HEK293T (cell line): ENCODE results near the gene ANXA11.

ENCODE experiments used
- CTCF ChIA-PET: fragments of 350-600 bp; formaldehyde crosslinking; extraction: SDS; loops from one replicate; lab custom pipeline; 2021; ENCODE audit warnings: antibody characterized with exemption, inconsistent platforms; lab: Yijun Ruan, JAX
- POLR2A ChIA-PET: fragments of 350-600 bp; formaldehyde crosslinking; extraction: SDS; loops from one replicate; lab custom pipeline; 2020; ENCODE audit warnings: antibody characterized with exemption, inconsistent platforms; lab: Yijun Ruan, JAX
- DNase-seq: peaks from one replicate; pipeline ENCODE4 v3.0.0; 2012; ENCODE audit warnings: mixed read lengths; ENCODE audit errors: extremely low spot score
- ARNT ChIP-seq: fragments of 450-650 bp; IDR thresholded peaks from 2 replicates; pipeline ENCODE4 v1.6.1; 2017; ENCODE audit warnings: mild to moderate bottlenecking
- BHLHE40 ChIP-seq: fragments of 450-650 bp; IDR thresholded peaks from 2 replicates; pipeline ENCODE4 v1.6.1; 2016; ENCODE audit warnings: mild to moderate bottlenecking, moderate library complexity, borderline replicate concordance
- CTBP1 ChIP-seq: fragments of 450-650 bp; IDR thresholded peaks from 2 replicates; pipeline ENCODE4 v1.6.1; 2016; ENCODE audit warnings: borderline replicate concordance
- ELF4 ChIP-seq: fragments of 450-650 bp; IDR thresholded peaks from 2 replicates; pipeline ENCODE4 v1.6.1; 2017; ENCODE audit warnings: antibody characterized with exemption
- FOXA1 ChIP-seq: fragments of 450-650 bp; IDR thresholded peaks from 2 replicates; pipeline ENCODE4 v1.6.1; 2016; ENCODE audit warnings: mild to moderate bottlenecking
- FOXK2 ChIP-seq: fragments of 450-650 bp; IDR thresholded peaks from 2 replicates; pipeline ENCODE4 v1.6.1; 2016; ENCODE audit warnings: mild to moderate bottlenecking
- FOXM1 ChIP-seq: fragments of 450-650 bp; IDR thresholded peaks from 2 replicates; pipeline ENCODE4 v1.6.1; 2017; ENCODE audit warnings: mild to moderate bottlenecking, borderline replicate concordance
- HDGF ChIP-seq: fragments of 450-650 bp; IDR thresholded peaks from 2 replicates; pipeline ENCODE4 v1.6.1; 2017; ENCODE audit warnings: antibody characterized with exemption, borderline replicate concordance
- L3MBTL2 ChIP-seq: fragments of 450-650 bp; conservative IDR thresholded peaks from 2 replicates; pipeline ENCODE4 v1.6.1; 2016; ENCODE audit warnings: mild to moderate bottlenecking
- LEF1 ChIP-seq: fragments of 450-650 bp; IDR thresholded peaks from 2 replicates; pipeline ENCODE4 v1.6.1; 2017; ENCODE audit warnings: mild to moderate bottlenecking, borderline replicate concordance
- NFRKB ChIP-seq: fragments of 450-650 bp; IDR thresholded peaks from 2 replicates; pipeline ENCODE4 v1.6.1; 2016; ENCODE audit warnings: mild to moderate bottlenecking, moderate library complexity
- PKNOX1 ChIP-seq: fragments of 450-650 bp; IDR thresholded peaks from 2 replicates; pipeline ENCODE4 v1.6.1; 2016
- SP1 ChIP-seq: fragments of 450-650 bp; IDR thresholded peaks from 2 replicates; pipeline ENCODE4 v1.6.1; 2017
- SUZ12 ChIP-seq: fragments of 450-650 bp; IDR thresholded peaks from 2 replicates; pipeline ENCODE4 v1.6.1; 2016; ENCODE audit warnings: mild to moderate bottlenecking
- TARDBP ChIP-seq: fragments of 450-650 bp; IDR thresholded peaks from 2 replicates; pipeline ENCODE4 v1.6.1; 2016
- ZNF384 ChIP-seq: fragments of 450-650 bp; IDR thresholded peaks from 2 replicates; pipeline ENCODE4 v1.6.1; 2016

The ANXA11 gene

GRCh38 chr10:80194373-80195045 is 10.8 kb downstream of the ANXA11 start:
- TF ChIP-seq NFRKB: no peak
- TF ChIP-seq PKNOX1: no peak
- no peak for TF ChIP-seq CTBP1
- no peak for TF ChIP-seq ELF4
- no peak for TF ChIP-seq FOXK2
- no peak for TF ChIP-seq SUZ12
- no peak for TF ChIP-seq LEF1
- no peak for TF ChIP-seq FOXM1
- TF ChIP-seq TARDBP: no peak
- no peak for TF ChIP-seq ARNT
- ChIA-PET CTCF (no interaction called here), POLR2A (interaction anchor here (0.9 kb wide), 1 partner anchor 11 kb away, joined by 3 read pairs; no protein-coding TSS in a partner anchor)
- no peak for DNase-seq

- CTCF ChIA-PET: no interaction called here
- no peak for TF ChIP-seq ELF4
- no peak for TF ChIP-seq FOXM1
- TF ChIP-seq TARDBP: no peak
- TF ChIP-seq FOXK2: no peak
- no peak for TF ChIP-seq BHLHE40
- no peak for TF ChIP-seq ARNT
- TF ChIP-seq SUZ12: no peak
- TF ChIP-seq ZNF384: no peak
- TF ChIP-seq HDGF: no peak
- TF ChIP-seq CTBP1: no peak
- TF ChIP-seq SP1: no peak
- no peak for TF ChIP-seq LEF1
- TF ChIP-seq PKNOX1: no peak
- no peak for TF ChIP-seq NFRKB
- DNase-seq: no peak
- POLR2A ChIA-PET: no interaction called here
Observed at GRCh38 chr10:80192553-80192952, 12.8 kb downstream of the ANXA11 start.

- POLR2A ChIA-PET: no interaction called here
- DNase-seq: no peak
- TF ChIP-seq ELF4: no peak
- no peak for TF ChIP-seq FOXA1
- TF ChIP-seq TARDBP: no peak
- TF ChIP-seq L3MBTL2: no peak
- no peak for TF ChIP-seq FOXK2
- TF ChIP-seq PKNOX1: no peak
- no peak for TF ChIP-seq BHLHE40
- TF ChIP-seq HDGF: no peak
- TF ChIP-seq FOXM1: no peak
- TF ChIP-seq ZNF384: no peak
- no peak for TF ChIP-seq CTBP1
- no peak for TF ChIP-seq LEF1
- TF ChIP-seq SP1: no peak
- no peak for TF ChIP-seq SUZ12
- no peak for TF ChIP-seq ARNT
- no peak for TF ChIP-seq NFRKB
- CTCF ChIA-PET: no interaction called here
Observed at GRCh38 chr10:80191589-80192270, 13.6 kb downstream of the ANXA11 start.

GRCh38 chr10:80188713-80189112 is 16.6 kb downstream of the ANXA11 start:
- ChIA-PET POLR2A (no interaction called here), CTCF (interaction anchor here (0.7 kb wide), 1 partner anchor 85 kb away, joined by 4 read pairs; no protein-coding TSS in a partner anchor)
- TF ChIP-seq NFRKB (no peak), FOXK2 (no peak), SP1 (no peak), CTBP1 (no peak), ELF4 (no peak), FOXA1 (no peak), PKNOX1 (no peak), ARNT (no peak), ZNF384 (no peak), SUZ12 (no peak), L3MBTL2 (no peak), BHLHE40 (no peak), HDGF (no peak)
- DNase-seq: no peak
